PC-9 (cell line): ENCODE data around the gene ATG4A. TPM values are rescaled to one million over a fixed set of nuclear protein-coding genes. Genes with fewer than 3 reads are reported as not detected.

ENCODE experiments used
- BruUV-seq: library from RNA; stranded (reverse); fragments of 400-500 nt; replicated peaks from 2 replicates; lab custom pipeline; 2021; lab: Mats Ljungman, UMichigan
- CTCF ChIA-PET: fragments of 300-600 bp; sonication (Branson Sonifier 250); formaldehyde crosslinking; loops from one replicate; lab custom pipeline; 2022; ENCODE audit warnings: antibody characterized with exemption; lab: Charles Lee
- POLR2A ChIA-PET: fragments of 300-600 bp; sonication (Branson Sonifier 250); formaldehyde crosslinking; loops from one replicate; lab custom pipeline; 2022; ENCODE audit warnings: antibody characterized with exemption; ENCODE audit not compliant: unreplicated experiment; lab: Charles Lee
- DNase-seq, 2 experiments: peaks; one replicate each; pipeline versions ENCODE4 v3.0.0 to v3.0.0-alpha.2; 2015 to 2022; ENCODE audit warnings: mixed read lengths in 1 of 2
- H2AFZ ChIP-seq: fragments of 200-600 bp; sonication (generic); 2 replicates; pipeline ENCODE4 v1.8.1; 2017; ENCODE audit warnings: antibody characterized with exemption
- H3F3A ChIP-seq: fragments of 200-600 bp; sonication (generic); 2 replicates; pipeline ENCODE4 v1.8.1; 2017; ENCODE audit warnings: antibody characterized with exemption, mild to moderate bottlenecking, low read depth; ENCODE audit not compliant: insufficient read depth
- H3K27ac ChIP-seq: fragments of 200-600 bp; sonication (generic); 2 replicates; pipeline ENCODE4 v1.6.1; 2016; ENCODE audit warnings: mixed run types
- H3K27me3 ChIP-seq: fragments of 200-600 bp; sonication (generic); 2 replicates; pipeline ENCODE4 v1.6.1; 2016; ENCODE audit warnings: low read depth, mixed run types; ENCODE audit not compliant: insufficient read depth
- H3K36me3 ChIP-seq: fragments of 200-600 bp; sonication (generic); 2 replicates; pipeline ENCODE4 v1.6.1; 2016; ENCODE audit warnings: low read depth, mixed run types
- H3K4me1 ChIP-seq: fragments of 200-600 bp; sonication (generic); replicated peaks from 2 replicates; pipeline ENCODE4 v1.6.1; 2016; ENCODE audit warnings: mixed run types; ENCODE audit not compliant: insufficient read depth
- H3K4me2 ChIP-seq: fragments of 200-600 bp; sonication (generic); 2 replicates; pipeline ENCODE4 v1.6.1; 2017; ENCODE audit warnings: mixed run types
- H3K4me3 ChIP-seq: fragments of 200-600 bp; sonication (generic); 2 replicates; pipeline ENCODE4 v1.6.1; 2016; ENCODE audit warnings: mixed run types
- H3K79me2 ChIP-seq: fragments of 200-600 bp; sonication (generic); 2 replicates; pipeline ENCODE4 v1.6.1; 2017; ENCODE audit warnings: low read depth, mixed run types
- H3K9me2 ChIP-seq: fragments of 200-600 bp; sonication (generic); 2 replicates; pipeline ENCODE4 v1.8.1; 2017; ENCODE audit warnings: mild to moderate bottlenecking; ENCODE audit not compliant: insufficient read depth
- H3K9me3 ChIP-seq: fragments of 200-600 bp; sonication (generic); 2 replicates; pipeline ENCODE4 v1.8.1; 2016; ENCODE audit warnings: low read depth; ENCODE audit not compliant: insufficient read depth
- H4K20me1 ChIP-seq: fragments of 200-600 bp; sonication (generic); 2 replicates; pipeline ENCODE4 v1.8.1; 2017; ENCODE audit not compliant: insufficient read depth
- EZH2 ChIP-seq: fragments of 200-600 bp; sonication (generic); IDR thresholded peaks from 2 replicates; pipeline ENCODE4 v1.8.0; 2017; ENCODE audit warnings: antibody characterized with exemption, low read depth
- intact Hi-C: fragments of 100-400 bp; cut with micrococcal nuclease; formaldehyde crosslinking; loops from one replicate; pipeline ENCODE4 v1.10.0; 2022; ENCODE audit not compliant: unreplicated experiment
- total RNA-seq: library from RNA; stranded (reverse); gene quantifications from 2 replicates; pipeline ENCODE4 v1.2.3, GENCODE V29; 2021
- TF ChIP-seq, protein P1 (sequence below): fragments of 200-600 bp; sonication (generic); conservative IDR thresholded peaks from 2 replicates; pipeline ENCODE4 v1.6.1; 2017; ENCODE audit warnings: mixed run types, antibody characterized with exemption, mild to moderate bottlenecking, moderate library complexity

Gene ATG4A
- total RNA-seq, 1 experiment from 2014 or later, result 9.6 TPM

DNA sequence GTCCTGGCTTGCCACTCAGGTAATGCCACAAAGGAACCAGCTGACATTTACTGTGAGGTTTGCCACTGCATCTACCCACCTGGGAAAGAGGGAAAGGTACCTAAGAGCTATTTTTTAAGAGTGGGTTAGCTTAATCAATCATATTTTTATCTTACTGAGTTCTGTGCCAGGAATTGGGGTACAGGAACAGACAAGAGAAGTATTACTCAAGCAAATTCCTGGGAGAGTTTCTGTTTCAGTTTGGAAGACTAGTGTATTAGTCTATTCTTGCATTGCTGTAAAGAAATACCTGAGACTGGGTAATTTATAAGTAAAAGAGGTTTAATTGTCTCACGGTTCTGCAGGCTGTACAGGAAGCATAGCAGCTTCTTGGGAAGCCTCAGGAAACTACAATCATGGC lies 23.5 kb upstream of the ATG4A start:
- intact Hi-C loops, result no loop called here
- H3K9me3 ChIP-seq, result no peaks in the 10 kb centered on the region
- H3K27ac ChIP-seq, result no peak overlapping the region
- H3K9me2 ChIP-seq, result no peaks in the 10 kb centered on the region
- H3K4me3 ChIP-seq, result no peak overlapping the region
- no peaks in the 10 kb centered on the region for H3K27me3 ChIP-seq
- H3K4me2 ChIP-seq, result no peak overlapping the region
- BruUV-seq, result no TSS peak
- ChIA-PET CTCF (no interaction called here), POLR2A (no interaction called here)
- no peaks in the 10 kb centered on the region for H3K79me2 ChIP-seq
- no peaks in the 10 kb centered on the region for H3K36me3 ChIP-seq
- DNase-seq, result no peak
- TF ChIP-seq, protein P1, sequence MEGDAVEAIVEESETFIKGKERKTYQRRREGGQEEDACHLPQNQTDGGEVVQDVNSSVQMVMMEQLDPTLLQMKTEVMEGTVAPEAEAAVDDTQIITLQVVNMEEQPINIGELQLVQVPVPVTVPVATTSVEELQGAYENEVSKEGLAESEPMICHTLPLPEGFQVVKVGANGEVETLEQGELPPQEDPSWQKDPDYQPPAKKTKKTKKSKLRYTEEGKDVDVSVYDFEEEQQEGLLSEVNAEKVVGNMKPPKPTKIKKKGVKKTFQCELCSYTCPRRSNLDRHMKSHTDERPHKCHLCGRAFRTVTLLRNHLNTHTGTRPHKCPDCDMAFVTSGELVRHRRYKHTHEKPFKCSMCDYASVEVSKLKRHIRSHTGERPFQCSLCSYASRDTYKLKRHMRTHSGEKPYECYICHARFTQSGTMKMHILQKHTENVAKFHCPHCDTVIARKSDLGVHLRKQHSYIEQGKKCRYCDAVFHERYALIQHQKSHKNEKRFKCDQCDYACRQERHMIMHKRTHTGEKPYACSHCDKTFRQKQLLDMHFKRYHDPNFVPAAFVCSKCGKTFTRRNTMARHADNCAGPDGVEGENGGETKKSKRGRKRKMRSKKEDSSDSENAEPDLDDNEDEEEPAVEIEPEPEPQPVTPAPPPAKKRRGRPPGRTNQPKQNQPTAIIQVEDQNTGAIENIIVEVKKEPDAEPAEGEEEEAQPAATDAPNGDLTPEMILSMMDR, result no peak
- no peak for TF ChIP-seq EZH2
- no peak overlapping the region for H2AFZ ChIP-seq
- peaks cover 19% of the 10 kb centered on the region for H3K4me1 ChIP-seq
- peaks cover 11% of the 10 kb centered on the region; the same call in 1 of the 2 replicates for H3F3A ChIP-seq
- no peaks in the 10 kb centered on the region for H4K20me1 ChIP-seq

DNA sequence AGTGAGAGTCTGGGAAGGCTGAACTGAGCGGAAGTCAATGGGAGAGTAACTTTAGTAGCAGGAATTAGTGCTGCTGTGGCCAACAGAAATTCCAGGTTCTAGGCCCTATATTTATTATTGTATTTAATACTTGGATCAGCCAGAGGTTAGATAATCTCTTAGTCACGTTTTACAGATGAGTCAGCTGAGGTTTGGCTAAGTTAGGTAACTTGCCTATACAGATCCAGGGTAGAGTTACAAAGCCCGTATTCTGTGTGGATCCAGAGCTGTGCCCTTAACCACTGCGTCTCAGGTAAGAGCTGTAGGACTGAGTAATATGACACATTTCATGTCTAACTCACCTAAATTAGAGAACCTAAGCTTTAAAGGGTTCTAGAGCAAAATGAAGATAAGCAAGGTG lies 20.7 kb upstream of the ATG4A start:
- H3K27ac ChIP-seq, result peak overlapping the region; percentile 44; the same call in 1 of the 2 replicates
- H3K36me3 ChIP-seq, result no peaks in the 10 kb centered on the region
- ChIA-PET CTCF (interaction anchor here (1.1 to 1.2 kb wide), 3 partner anchors 35 to 532 kb away, joined by 3 to 5 read pairs (median 3); no protein-coding TSS in a partner anchor), POLR2A (interaction anchor here (1.0 kb wide), 2 partner anchors 20 to 355 kb away, joined by 5 to 6 read pairs; partner anchors contain the start of genes ATG4A and PSMD10)
- H2AFZ ChIP-seq, result no peak overlapping the region
- no peak for TF ChIP-seq EZH2
- TF ChIP-seq, protein P1, result no peak
- peak overlapping the region; percentile 36 for H3K4me2 ChIP-seq
- DNase-seq, result peak; percentile 19 to 73
- peaks cover 11% of the 10 kb centered on the region; the same call in 1 of the 2 replicates for H3F3A ChIP-seq
- no TSS peak for BruUV-seq
- intact Hi-C loops, result loop anchor here (5.0 to 10.0 kb wide), 3 partner anchors 966 to 1199 kb away; no protein-coding TSS in a partner anchor
- no peaks in the 10 kb centered on the region for H4K20me1 ChIP-seq
- H3K9me2 ChIP-seq, result no peaks in the 10 kb centered on the region
- peaks cover 19% of the 10 kb centered on the region for H3K4me1 ChIP-seq
- H3K4me3 ChIP-seq, result no peak overlapping the region
- no peaks in the 10 kb centered on the region for H3K79me2 ChIP-seq
- H3K27me3 ChIP-seq, result no peaks in the 10 kb centered on the region
- H3K9me3 ChIP-seq, result no peaks in the 10 kb centered on the region

DNA sequence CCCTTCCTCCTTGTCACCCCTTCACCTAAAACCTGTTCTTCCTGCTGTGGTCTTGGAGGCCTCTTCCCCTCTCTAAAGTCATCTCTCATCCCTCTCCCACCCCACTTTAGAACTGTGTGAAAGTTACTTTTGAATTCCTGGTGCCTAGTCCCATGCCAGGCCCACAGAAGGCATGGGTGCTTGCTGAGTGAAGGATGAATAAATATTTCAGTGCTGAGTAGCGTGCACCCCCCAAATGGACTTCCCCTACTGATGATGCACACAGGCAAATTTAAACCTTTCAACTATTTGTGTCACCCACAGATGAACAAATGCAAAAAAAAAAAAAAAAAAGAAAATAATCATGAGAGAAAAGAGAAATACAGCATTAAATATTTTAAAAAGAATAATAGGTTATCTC lies 20.0 kb upstream of the ATG4A start:
- Histone ChIP-seq H3K27me3 (no peaks in the 10 kb centered on the region), H3K4me1 (peaks cover 19% of the 10 kb centered on the region), H4K20me1 (no peaks in the 10 kb centered on the region), H3K9me2 (no peaks in the 10 kb centered on the region), H3K27ac (no peak overlapping the region), H3F3A (peaks cover 11% of the 10 kb centered on the region; the same call in 1 of the 2 replicates), H3K9me3 (no peaks in the 10 kb centered on the region), H2AFZ (no peak overlapping the region), H3K4me3 (no peak overlapping the region), H3K4me2 (peak overlapping the region; percentile 34), H3K36me3 (no peaks in the 10 kb centered on the region), H3K79me2 (no peaks in the 10 kb centered on the region)
- TF ChIP-seq, protein P1, result no peak
- TF ChIP-seq EZH2, result no peak
- ChIA-PET CTCF (interaction anchor here (1.2 kb wide), 1 partner anchor 36 kb away, joined by 3 read pairs; no protein-coding TSS in a partner anchor), POLR2A (no interaction called here)
- intact Hi-C loops, result loop anchor here (5.0 to 10.0 kb wide), 3 partner anchors 967 to 1199 kb away; no protein-coding TSS in a partner anchor
- BruUV-seq, result no TSS peak
- DNase-seq, result no peak
